H1 (cell line): ENCODE data around the gene NKAIN4.
A peak's percentile ranks its signal among the peaks of the same experiment; 100 is the strongest.

Experiments
- CTCF ChIP-seq, 3 experiments: IDR thresholded peaks; 1 replicate in 2 of 3; 2 replicates in 1 of 3; pipeline versions ENCODE4 v1.5.1 to v1.6.1; 2011; ENCODE audit warnings: low read length in 3 of 3, mild to moderate bottlenecking in 3 of 3, inconsistent platforms in 2 of 3, low read depth in 1 of 3, moderate library complexity in 1 of 3; ENCODE audit not compliant: insufficient read depth in 1 of 3; ENCODE audit errors: control extremely low read depth in 1 of 3
- GTF2F1 ChIP-seq: IDR thresholded peaks from 2 replicates; pipeline ENCODE4 v1.6.1; 2012; ENCODE audit warnings: low read depth, low read length, improper control_type of control experiment, borderline replicate concordance
- JUN ChIP-seq: IDR thresholded peaks from 2 replicates; pipeline ENCODE4 v1.6.1; 2011; ENCODE audit warnings: low read depth, mild to moderate bottlenecking, improper control_type of control experiment, low read length
- POLR2A ChIP-seq, 2 experiments: IDR thresholded peaks; 1 replicate in 1 of 2; 2 replicates in 1 of 2; pipeline ENCODE4 v1.6.1; 2011; ENCODE audit warnings: low read depth in 2 of 2, low read length in 2 of 2, mild to moderate bottlenecking in 2 of 2; ENCODE audit errors: control extremely low read depth in 1 of 2
- POLR2AphosphoS5 ChIP-seq: IDR thresholded peaks from 2 replicates; pipeline ENCODE4 v1.6.1; 2011; ENCODE audit warnings: low read depth, low read length
- RFX5 ChIP-seq: IDR thresholded peaks from 2 replicates; pipeline ENCODE4 v1.6.1; 2011; ENCODE audit warnings: low read depth, low read length, improper control_type of control experiment, borderline replicate concordance
- SRF ChIP-seq: IDR thresholded peaks from 2 replicates; pipeline ENCODE4 v1.6.1; 2011; ENCODE audit warnings: mild to moderate bottlenecking, low read depth, low read length, moderate library complexity

- TF ChIP-seq POLR2AphosphoS5, result no peak
- TF ChIP-seq JUN, result no peak
- TF ChIP-seq RFX5, result no peak
- peak in 2 of 3 experiments; percentile 4 to 11; a peak in 1 of 4 replicates for TF ChIP-seq CTCF (IDR thresholded peaks at IDR 0.05; ENCODE audit: control extremely low read depth in 1 of 3, insufficient read depth in 1 of 3, low read depth in 1 of 3, low read length in 3 of 3)
- TF ChIP-seq SRF, result no peak
- no peak for TF ChIP-seq POLR2A (IDR thresholded peaks at IDR 0.05; ENCODE audit: control extremely low read depth in 1 of 2, low read depth in 2 of 2, low read length in 2 of 2)
- TF ChIP-seq GTF2F1, result no peak
Observed at GRCh38 chr20:63216849-63217471, 37.3 kb downstream of the NKAIN4 start.
